Nephron progenitor cell (in vitro differentiated cells): ENCODE data around the gene NINL.

Experiments used
- DNase-seq: peaks from one replicate; pipeline ENCODE4 v3.0.0; 2021
- H3K27ac Mint-ChIP-seq: 2 replicates; pipeline ENCODE4 v1.8.0; 2021; ENCODE audit warnings: mild to moderate bottlenecking, moderate library complexity, mixed read lengths
- H3K27me3 Mint-ChIP-seq: 2 replicates; pipeline ENCODE4 v1.8.0; 2021; ENCODE audit warnings: mild to moderate bottlenecking, low read depth, mixed read lengths; ENCODE audit not compliant: poor library complexity
- H3K36me3 Mint-ChIP-seq: 2 replicates; pipeline ENCODE4 v1.8.0; 2021; ENCODE audit warnings: low read depth, mixed read lengths
- H3K4me1 Mint-ChIP-seq: 2 replicates; pipeline ENCODE4 v1.8.0; 2021; ENCODE audit warnings: mixed read lengths
- H3K4me3 Mint-ChIP-seq: 2 replicates; pipeline ENCODE4 v1.8.0; 2021; ENCODE audit warnings: mild to moderate bottlenecking, moderate library complexity, mixed read lengths
- H3K9me3 Mint-ChIP-seq: 2 replicates; pipeline ENCODE4 v1.8.0; 2021; ENCODE audit warnings: mild to moderate bottlenecking, moderate library complexity, mixed read lengths
- TF ChIP-seq, protein P1 (sequence below): fragments of 200-600 bp; sonication (generic); IDR thresholded peaks from 2 replicates; pipeline ENCODE4 v1.5.0; 2021; ENCODE audit warnings: antibody characterized with exemption

NINL gene

DNA sequence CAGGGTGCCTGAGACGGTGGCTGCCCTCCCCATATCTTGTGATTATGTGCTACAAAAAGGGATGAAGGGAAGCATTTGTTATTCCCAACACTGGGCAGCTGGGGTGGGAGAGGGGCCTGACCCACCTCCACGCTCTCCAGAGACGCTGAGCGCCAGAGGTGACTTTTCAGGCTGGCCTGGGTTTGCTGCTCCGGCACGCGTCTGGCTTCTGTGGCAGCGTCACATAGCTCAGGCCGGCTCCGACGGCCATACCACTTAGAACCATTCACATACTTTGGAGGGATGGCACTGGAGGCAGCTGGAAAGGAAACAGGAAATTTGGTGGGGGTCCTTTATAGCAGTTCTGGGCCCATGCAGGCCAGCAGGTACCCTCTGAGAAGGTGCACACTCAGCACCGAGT lies 72.6 kb downstream of the NINL start:
- TF ChIP-seq, protein P1, sequence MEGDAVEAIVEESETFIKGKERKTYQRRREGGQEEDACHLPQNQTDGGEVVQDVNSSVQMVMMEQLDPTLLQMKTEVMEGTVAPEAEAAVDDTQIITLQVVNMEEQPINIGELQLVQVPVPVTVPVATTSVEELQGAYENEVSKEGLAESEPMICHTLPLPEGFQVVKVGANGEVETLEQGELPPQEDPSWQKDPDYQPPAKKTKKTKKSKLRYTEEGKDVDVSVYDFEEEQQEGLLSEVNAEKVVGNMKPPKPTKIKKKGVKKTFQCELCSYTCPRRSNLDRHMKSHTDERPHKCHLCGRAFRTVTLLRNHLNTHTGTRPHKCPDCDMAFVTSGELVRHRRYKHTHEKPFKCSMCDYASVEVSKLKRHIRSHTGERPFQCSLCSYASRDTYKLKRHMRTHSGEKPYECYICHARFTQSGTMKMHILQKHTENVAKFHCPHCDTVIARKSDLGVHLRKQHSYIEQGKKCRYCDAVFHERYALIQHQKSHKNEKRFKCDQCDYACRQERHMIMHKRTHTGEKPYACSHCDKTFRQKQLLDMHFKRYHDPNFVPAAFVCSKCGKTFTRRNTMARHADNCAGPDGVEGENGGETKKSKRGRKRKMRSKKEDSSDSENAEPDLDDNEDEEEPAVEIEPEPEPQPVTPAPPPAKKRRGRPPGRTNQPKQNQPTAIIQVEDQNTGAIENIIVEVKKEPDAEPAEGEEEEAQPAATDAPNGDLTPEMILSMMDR = no peak
- Mint-ChIP-seq H3K4me1 (peaks cover 9% of the 10 kb centered on the region), H3K36me3 (peaks cover 85% of the 10 kb centered on the region), H3K4me3 (no peak overlapping the region), H3K9me3 (peaks cover 45% of the 10 kb centered on the region), H3K27me3 (peaks cover 4% of the 10 kb centered on the region), H3K27ac (no peak overlapping the region)
- DNase-seq = no peak

DNA sequence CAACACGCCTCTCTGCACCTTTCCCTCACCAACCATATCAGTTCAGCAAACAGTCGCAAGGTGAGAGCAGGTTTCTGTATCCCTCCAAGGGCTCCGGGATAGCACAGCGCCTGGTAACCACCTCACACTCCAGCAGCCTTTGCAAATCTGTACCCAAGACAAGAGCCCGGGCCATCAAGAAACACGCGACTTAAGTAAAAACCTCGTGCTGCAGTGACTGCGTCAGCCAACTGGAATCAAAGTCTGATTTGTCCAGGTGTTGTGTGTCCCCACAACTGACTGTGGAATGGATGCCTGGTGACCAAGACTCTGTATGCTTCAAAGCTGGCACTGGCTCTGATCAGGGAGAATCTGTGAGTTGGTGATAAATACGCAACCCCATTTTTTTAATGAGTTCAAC lies 74.1 kb downstream of the NINL start:
- Mint-ChIP-seq H3K27me3 (peaks cover 4% of the 10 kb centered on the region), H3K36me3 (peaks cover 84% of the 10 kb centered on the region), H3K9me3 (peaks cover 29% of the 10 kb centered on the region), H3K4me3 (no peak overlapping the region), H3K4me1 (peaks cover 9% of the 10 kb centered on the region), H3K27ac (no peak overlapping the region)
- TF ChIP-seq, protein P1 = no peak
- no peak for DNase-seq

DNA sequence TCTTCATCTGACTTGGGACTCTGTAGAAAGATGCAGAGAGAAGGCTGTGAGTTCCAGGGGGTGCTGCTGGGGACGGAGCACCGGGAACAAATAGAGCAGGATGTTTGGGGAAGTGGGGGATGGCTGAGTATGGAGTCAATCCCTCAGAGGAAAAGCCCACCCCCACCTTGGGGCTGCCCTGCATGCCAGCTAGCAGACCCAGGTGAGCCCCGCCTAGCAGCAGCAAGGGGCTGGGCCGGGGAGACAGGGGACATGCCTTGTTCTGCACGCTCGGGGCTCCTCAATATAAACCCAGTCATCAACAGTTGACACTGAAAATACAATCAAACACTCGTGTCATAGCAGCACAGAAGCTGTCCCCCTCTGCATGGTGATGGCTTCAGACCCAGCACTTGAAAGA lies 74.6 kb downstream of the NINL start:
- peaks cover 9% of the 10 kb centered on the region for H3K4me1 Mint-ChIP-seq
- no peak overlapping the region for H3K27ac Mint-ChIP-seq
- peaks cover 80% of the 10 kb centered on the region for H3K36me3 Mint-ChIP-seq
- H3K27me3 Mint-ChIP-seq = no peaks in the 10 kb centered on the region
- TF ChIP-seq, protein P1 = no peak
- no peak for DNase-seq
- H3K4me3 Mint-ChIP-seq = no peak overlapping the region
- peaks cover 25% of the 10 kb centered on the region for H3K9me3 Mint-ChIP-seq

DNA sequence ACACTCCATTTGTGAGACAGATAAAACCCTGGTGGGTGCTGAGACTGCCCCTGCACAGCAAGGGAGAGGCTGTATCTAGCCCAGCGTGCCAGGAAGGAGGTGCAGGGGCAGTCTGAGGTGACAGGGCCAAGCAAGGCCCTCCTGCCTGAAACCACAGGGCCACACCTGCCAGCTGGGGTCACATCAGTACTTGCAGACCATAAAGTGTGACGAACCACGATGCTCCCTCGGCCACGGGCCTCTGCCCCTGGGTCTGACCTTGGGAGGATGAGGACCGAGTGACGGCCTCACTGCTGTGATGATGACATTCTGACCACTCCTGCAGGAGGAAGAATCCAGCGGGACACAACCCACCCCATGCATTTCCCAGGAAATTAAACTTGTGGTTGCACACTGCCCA lies 75.1 kb downstream of the NINL start:
- no peak for DNase-seq
- TF ChIP-seq, protein P1 = no peak
- Mint-ChIP-seq H3K27ac (no peak overlapping the region), H3K36me3 (peaks cover 80% of the 10 kb centered on the region), H3K27me3 (no peaks in the 10 kb centered on the region), H3K9me3 (peaks cover 20% of the 10 kb centered on the region), H3K4me3 (no peak overlapping the region), H3K4me1 (peaks cover 9% of the 10 kb centered on the region)

DNA sequence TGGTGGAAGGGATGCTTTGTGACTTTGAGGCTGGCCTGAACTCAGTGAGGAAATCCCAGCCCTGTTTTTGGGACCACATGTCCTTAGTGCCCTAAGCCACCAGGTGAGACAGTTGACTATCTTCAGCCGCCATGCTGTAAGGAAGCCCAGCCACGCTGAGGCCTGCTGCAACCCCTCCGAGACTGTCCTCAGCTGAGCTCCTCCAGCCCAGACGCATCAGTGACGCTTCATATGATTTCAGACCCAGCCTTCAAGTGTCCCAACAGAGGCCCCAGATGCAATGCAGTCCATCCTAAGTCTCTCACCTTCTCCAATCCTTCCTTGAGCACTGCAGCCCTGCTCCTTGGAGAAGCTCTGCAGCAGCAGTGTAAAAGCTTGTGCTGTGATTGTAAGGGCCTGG lies 76.2 kb downstream of the NINL start:
- TF ChIP-seq, protein P1 = no peak
- H3K4me1 Mint-ChIP-seq = peaks cover 9% of the 10 kb centered on the region
- no peak overlapping the region for H3K4me3 Mint-ChIP-seq
- H3K9me3 Mint-ChIP-seq = peaks cover 8% of the 10 kb centered on the region
- no peak for DNase-seq
- peaks cover 80% of the 10 kb centered on the region for H3K36me3 Mint-ChIP-seq
- no peaks in the 10 kb centered on the region for H3K27me3 Mint-ChIP-seq
- peak overlapping the region; percentile 21 for H3K27ac Mint-ChIP-seq

DNA sequence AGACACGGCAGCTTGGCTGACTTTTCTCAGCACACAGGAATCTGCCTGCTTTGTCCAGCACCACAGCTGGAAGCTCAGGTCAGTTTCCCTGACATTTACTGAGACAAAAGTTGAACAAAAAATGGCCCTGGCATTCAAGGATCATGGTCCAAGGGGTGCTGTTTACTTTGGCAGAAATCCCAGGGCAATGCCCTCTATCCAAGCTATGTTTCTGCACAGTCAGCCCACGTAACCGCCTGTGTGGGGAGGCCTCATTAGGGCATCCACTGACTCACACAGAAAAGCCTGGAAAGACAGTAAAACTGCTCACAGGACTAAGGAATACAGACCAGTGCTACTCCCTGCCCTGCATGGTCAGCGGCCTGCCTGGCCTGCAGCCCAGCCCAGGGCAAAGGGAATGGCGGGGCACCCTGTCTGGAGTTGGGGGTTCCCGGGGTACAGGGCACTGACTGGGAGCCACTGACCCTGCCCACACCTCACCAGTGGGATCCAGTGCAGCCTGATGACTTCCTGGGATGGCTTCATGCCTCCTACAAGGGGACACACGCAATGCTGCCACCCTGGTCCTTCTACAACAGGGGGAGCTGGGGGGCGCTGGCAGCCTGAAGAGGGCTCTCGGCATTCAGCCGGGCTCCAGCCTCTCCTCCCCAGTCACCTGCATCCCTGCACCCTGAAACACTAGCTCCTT lies 77.1 kb downstream of the NINL start:
- no peak for DNase-seq
- no peaks in the 10 kb centered on the region for H3K27me3 Mint-ChIP-seq
- peaks cover 72% of the 10 kb centered on the region for H3K36me3 Mint-ChIP-seq
- TF ChIP-seq, protein P1 = no peak
- H3K9me3 Mint-ChIP-seq = no peaks in the 10 kb centered on the region
- H3K4me1 Mint-ChIP-seq = peaks cover 9% of the 10 kb centered on the region
- no peak overlapping the region for H3K4me3 Mint-ChIP-seq
- no peak overlapping the region for H3K27ac Mint-ChIP-seq
